ENCODE results near the gene SLC25A11.

GRCh38 chr17:4921320-4921719 is 18.5 kb downstream of the SLC25A11 start:
- TF ChIP-seq POLR2A (IDR thresholded peaks at IDR 0.05; ENCODE audit: low read depth, low read length) (no peak), POLR2AphosphoS5 (IDR thresholded peaks at IDR 0.05; ENCODE audit: low read depth, low read length) (no peak)

Measured in GM12892 (cell line).